BLaER1 treated with 17β-estradiol and CSF1 and Interleukin-3, amounts not matched to agents 10 nM and 100 nM (cell line): ENCODE measurements around the gene SEMA6D.

Experiments used
- H3K27ac ChIP-seq, 11 experiments: shearing (Covaris generic); formaldehyde crosslinking; 2 replicates each; pipeline ENCODE4 v1.8.1; 2022
- H3K27me3 ChIP-seq, 11 experiments: shearing (Covaris generic); formaldehyde crosslinking; 2 replicates each; pipeline ENCODE4 v1.8.1; 2022
- H3K36me3 ChIP-seq, 11 experiments: shearing (Covaris generic); formaldehyde crosslinking; 2 replicates each; pipeline ENCODE4 v1.8.1; 2022
- H3K4me1 ChIP-seq, 10 experiments: shearing (Covaris generic); formaldehyde crosslinking; 2 replicates each; pipeline ENCODE4 v1.8.1; 2022
- H3K4me2 ChIP-seq, 11 experiments: shearing (Covaris generic); formaldehyde crosslinking; 2 replicates each; pipeline ENCODE4 v1.8.1; 2022
- H3K4me3 ChIP-seq, 10 experiments: shearing (Covaris generic); formaldehyde crosslinking; 2 replicates each; pipeline ENCODE4 v1.8.1; 2022
- H3K9ac ChIP-seq, 11 experiments: shearing (Covaris generic); formaldehyde crosslinking; 2 replicates each; pipeline ENCODE4 v1.8.1; 2022
- H3K9me3 ChIP-seq, 11 experiments: shearing (Covaris generic); formaldehyde crosslinking; replicated peaks in 1 of 11; 2 replicates each; pipeline ENCODE4 v1.8.1; 2022
- H4K20me1 ChIP-seq, 11 experiments: shearing (Covaris generic); formaldehyde crosslinking; 2 replicates each; pipeline ENCODE4 v1.8.1; 2022
- Cebpa-rat ChIP-seq, 11 experiments: shearing (Covaris generic); IDR thresholded peaks; 2 replicates each; pipeline ENCODE4 v1.8.1; 2022

SEMA6D gene, protein sequence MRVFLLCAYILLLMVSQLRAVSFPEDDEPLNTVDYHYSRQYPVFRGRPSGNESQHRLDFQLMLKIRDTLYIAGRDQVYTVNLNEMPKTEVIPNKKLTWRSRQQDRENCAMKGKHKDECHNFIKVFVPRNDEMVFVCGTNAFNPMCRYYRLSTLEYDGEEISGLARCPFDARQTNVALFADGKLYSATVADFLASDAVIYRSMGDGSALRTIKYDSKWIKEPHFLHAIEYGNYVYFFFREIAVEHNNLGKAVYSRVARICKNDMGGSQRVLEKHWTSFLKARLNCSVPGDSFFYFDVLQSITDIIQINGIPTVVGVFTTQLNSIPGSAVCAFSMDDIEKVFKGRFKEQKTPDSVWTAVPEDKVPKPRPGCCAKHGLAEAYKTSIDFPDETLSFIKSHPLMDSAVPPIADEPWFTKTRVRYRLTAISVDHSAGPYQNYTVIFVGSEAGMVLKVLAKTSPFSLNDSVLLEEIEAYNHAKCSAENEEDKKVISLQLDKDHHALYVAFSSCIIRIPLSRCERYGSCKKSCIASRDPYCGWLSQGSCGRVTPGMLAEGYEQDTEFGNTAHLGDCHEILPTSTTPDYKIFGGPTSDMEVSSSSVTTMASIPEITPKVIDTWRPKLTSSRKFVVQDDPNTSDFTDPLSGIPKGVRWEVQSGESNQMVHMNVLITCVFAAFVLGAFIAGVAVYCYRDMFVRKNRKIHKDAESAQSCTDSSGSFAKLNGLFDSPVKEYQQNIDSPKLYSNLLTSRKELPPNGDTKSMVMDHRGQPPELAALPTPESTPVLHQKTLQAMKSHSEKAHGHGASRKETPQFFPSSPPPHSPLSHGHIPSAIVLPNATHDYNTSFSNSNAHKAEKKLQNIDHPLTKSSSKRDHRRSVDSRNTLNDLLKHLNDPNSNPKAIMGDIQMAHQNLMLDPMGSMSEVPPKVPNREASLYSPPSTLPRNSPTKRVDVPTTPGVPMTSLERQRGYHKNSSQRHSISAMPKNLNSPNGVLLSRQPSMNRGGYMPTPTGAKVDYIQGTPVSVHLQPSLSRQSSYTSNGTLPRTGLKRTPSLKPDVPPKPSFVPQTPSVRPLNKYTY

DNA sequence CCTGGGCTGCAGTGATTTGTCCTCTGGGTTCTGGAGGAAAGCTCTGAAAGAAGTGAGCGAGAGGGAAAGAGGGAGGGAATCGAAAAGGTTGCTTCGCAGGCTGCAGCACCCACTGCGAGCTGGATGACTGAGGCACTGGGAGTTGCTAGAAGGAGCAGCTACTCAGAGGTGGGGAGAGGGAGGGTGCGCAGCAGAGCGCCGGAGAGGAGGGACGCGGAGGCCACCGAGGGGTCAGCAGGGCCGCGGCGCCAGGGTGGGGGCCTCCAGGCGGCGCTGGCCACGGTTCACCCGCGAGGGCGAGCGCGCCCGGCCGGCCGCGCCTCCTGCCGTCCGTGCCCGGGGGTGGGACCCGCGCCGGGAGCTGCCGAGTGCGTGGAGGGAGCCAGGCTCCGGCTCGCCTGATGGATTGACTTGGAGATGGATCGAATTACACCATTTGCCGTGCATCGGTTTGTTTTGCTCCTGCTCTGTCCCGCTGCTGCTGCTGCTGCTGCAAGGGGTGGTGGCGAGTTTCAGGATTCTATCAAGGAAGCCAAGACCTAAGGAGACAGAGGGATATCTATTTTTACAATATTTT lies at the start of gene SEMA6D:
Gene SEMA6D, plus strand, starts transcription at position 470 of the 577 bp plus-strand sequence. CDS start 42,294 bp downstream, outside the sequence.
- H3K4me1 ChIP-seq, result peaks cover 6 to 19% (median 14%) of the 10 kb centered on the region in 10 experiments; a peak in 14 of 20 replicates
- no peak for TF ChIP-seq Cebpa-rat (IDR thresholded peaks at IDR 0.05)
- H3K4me2 ChIP-seq, result peak within 1 kb of the TSS; percentile 55 to 92 (median 65)
- H3K27me3 ChIP-seq, result peaks cover 67 to 84% (median 78%) of the 10 kb centered on the region in 11 experiments
- H3K4me3 ChIP-seq, result peak within 1 kb of the TSS; percentile 22 to 59 (median 48); a peak in 18 of 20 replicates
- 0 out of 22 replicates have a peak, but pooled peaks cover 0 to 4% (median 0%) of the 10 kb centered on the region in 11 experiments for H3K9me3 ChIP-seq
- peak within 1 kb of the TSS in 2 of 11 experiments; percentile 57 to 59; a peak in 3 of 22 replicates for H3K9ac ChIP-seq
- peaks cover 0 to 21% (median 6%) of the 10 kb centered on the region in 11 experiments; a peak in 11 of 22 replicates for H4K20me1 ChIP-seq
- H3K27ac ChIP-seq, result no peak within 1 kb of the TSS
- no peaks in the 10 kb centered on the region for H3K36me3 ChIP-seq

DNA sequence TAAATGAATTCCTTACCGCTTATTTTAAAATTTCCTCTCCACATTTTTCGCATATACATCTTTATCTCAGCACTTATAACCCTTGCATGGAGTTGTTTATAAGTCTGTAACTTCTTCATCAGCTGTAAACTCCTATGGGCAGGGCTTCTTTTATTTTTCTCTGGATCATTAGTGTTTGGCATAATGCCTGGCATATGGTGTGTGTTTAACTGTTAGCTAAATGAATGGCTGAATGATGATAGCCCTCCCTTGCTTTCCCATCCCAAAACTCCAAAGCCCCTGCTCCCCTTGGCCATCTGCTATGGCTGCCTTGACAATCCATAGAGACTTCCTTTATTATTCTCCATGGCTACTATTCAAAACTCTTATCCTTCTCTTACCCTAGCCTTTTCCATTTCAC lies 48.1 kb upstream of the SEMA6D start:
- Histone ChIP-seq H3K27ac (no peak overlapping the region), H4K20me1 (no peaks in the 10 kb centered on the region), H3K36me3 (no peaks in the 10 kb centered on the region), H3K9me3 (no peaks in the 10 kb centered on the region), H3K4me3 (no peak overlapping the region), H3K4me2 (no peak overlapping the region), H3K27me3 (no peaks in the 10 kb centered on the region), H3K9ac (no peak overlapping the region), H3K4me1 (peaks cover 8 to 52% (median 14%) of the 10 kb centered on the region in 10 experiments; a peak in 15 of 20 replicates)
- no peak for TF ChIP-seq Cebpa-rat (IDR thresholded peaks at IDR 0.05)

- Histone ChIP-seq H3K4me2 (no peak overlapping the region), H3K9me3 (no peaks in the 10 kb centered on the region), H4K20me1 (no peaks in the 10 kb centered on the region), H3K36me3 (no peaks in the 10 kb centered on the region), H3K27me3 (no peaks in the 10 kb centered on the region), H3K9ac (no peak overlapping the region), H3K27ac (no peak overlapping the region), H3K4me3 (no peak overlapping the region), H3K4me1 (peaks cover 8 to 42% (median 14%) of the 10 kb centered on the region in 10 experiments; a peak in 15 of 20 replicates)
- TF ChIP-seq Cebpa-rat (IDR thresholded peaks at IDR 0.05), result no peak
These were observed 46.9 kb upstream of the SEMA6D start for GRCh38 chr15:47670365-47670764.

- no peaks in the 10 kb centered on the region for H3K36me3 ChIP-seq
- TF ChIP-seq Cebpa-rat (IDR thresholded peaks at IDR 0.05), result no peak
- peaks cover 0 to 10% (median 0%) of the 10 kb centered on the region in 11 experiments; a peak in 2 of 22 replicates for H3K9me3 ChIP-seq
- H3K4me3 ChIP-seq, result no peak overlapping the region
- no peak overlapping the region; a peak in 1 of 22 replicates for H3K27ac ChIP-seq
- no peaks in the 10 kb centered on the region for H4K20me1 ChIP-seq
- no peaks in the 10 kb centered on the region for H3K27me3 ChIP-seq
- peaks cover 5 to 28% (median 7%) of the 10 kb centered on the region in 10 experiments; a peak in 15 of 20 replicates for H3K4me1 ChIP-seq
- H3K9ac ChIP-seq, result 0 out of 22 replicates have a peak overlapping the region, but pooled peaks of 1 of the 11 experiments have one; percentile 17
- H3K4me2 ChIP-seq, result peak overlapping the region; percentile 4 to 73 (median 35); a peak in 16 of 22 replicates
These were observed 44.0 kb upstream of the SEMA6D start for GRCh38 chr15:47673232-47673761.

- H4K20me1 ChIP-seq, result no peaks in the 10 kb centered on the region
- H3K4me2 ChIP-seq, result no peak overlapping the region; a peak in 1 of 22 replicates
- H3K9me3 ChIP-seq, result peaks cover 0 to 10% (median 0%) of the 10 kb centered on the region in 11 experiments; a peak in 2 of 22 replicates
- H3K36me3 ChIP-seq, result no peaks in the 10 kb centered on the region
- H3K27ac ChIP-seq, result no peak overlapping the region
- no peaks in the 10 kb centered on the region for H3K27me3 ChIP-seq
- H3K4me1 ChIP-seq, result peaks cover 5 to 33% (median 7%) of the 10 kb centered on the region in 10 experiments; a peak in 15 of 20 replicates
- no peak overlapping the region for H3K9ac ChIP-seq
- no peak overlapping the region for H3K4me3 ChIP-seq
- no peak for TF ChIP-seq Cebpa-rat (IDR thresholded peaks at IDR 0.05)
These were observed 42.6 kb upstream of the SEMA6D start for GRCh38 chr15:47674586-47675232.

- H3K4me3 ChIP-seq, result no peak overlapping the region
- H3K27me3 ChIP-seq, result no peaks in the 10 kb centered on the region
- no peak overlapping the region for H3K9ac ChIP-seq
- no peaks in the 10 kb centered on the region for H4K20me1 ChIP-seq
- no peak for TF ChIP-seq Cebpa-rat (IDR thresholded peaks at IDR 0.05)
- H3K27ac ChIP-seq, result no peak overlapping the region
- H3K4me2 ChIP-seq, result no peak overlapping the region
- H3K36me3 ChIP-seq, result no peaks in the 10 kb centered on the region
- H3K4me1 ChIP-seq, result peaks cover 5 to 33% (median 7%) of the 10 kb centered on the region in 10 experiments; a peak in 15 of 20 replicates
- peaks cover 0 to 10% (median 0%) of the 10 kb centered on the region in 11 experiments; a peak in 2 of 22 replicates for H3K9me3 ChIP-seq
These were observed 41.6 kb upstream of the SEMA6D start for GRCh38 chr15:47675735-47676134.

- Histone ChIP-seq H3K36me3 (no peaks in the 10 kb centered on the region), H4K20me1 (no peaks in the 10 kb centered on the region), H3K4me2 (peak overlapping the region in 1 of 11 experiments; percentile 12; a peak in 1 of 22 replicates), H3K27ac (no peak overlapping the region), H3K9ac (no peak overlapping the region), H3K27me3 (no peaks in the 10 kb centered on the region), H3K4me3 (no peak overlapping the region), H3K4me1 (peaks cover 5 to 25% (median 6%) of the 10 kb centered on the region in 10 experiments; a peak in 15 of 20 replicates), H3K9me3 (peaks cover 0 to 10% (median 0%) of the 10 kb centered on the region in 11 experiments; a peak in 3 of 22 replicates)
- no peak for TF ChIP-seq Cebpa-rat (IDR thresholded peaks at IDR 0.05)
These were observed 39.3 kb upstream of the SEMA6D start for GRCh38 chr15:47678040-47678439.
